NCI-H748 (cell line): ENCODE results near the gene GLDN.

ENCODE experiments used
- DNase-seq: peaks from one replicate; lab custom pipeline; 2025; ENCODE audit not compliant: unreplicated experiment; lab: John Stamatoyannopoulos, UW

The GLDN gene

DNA sequence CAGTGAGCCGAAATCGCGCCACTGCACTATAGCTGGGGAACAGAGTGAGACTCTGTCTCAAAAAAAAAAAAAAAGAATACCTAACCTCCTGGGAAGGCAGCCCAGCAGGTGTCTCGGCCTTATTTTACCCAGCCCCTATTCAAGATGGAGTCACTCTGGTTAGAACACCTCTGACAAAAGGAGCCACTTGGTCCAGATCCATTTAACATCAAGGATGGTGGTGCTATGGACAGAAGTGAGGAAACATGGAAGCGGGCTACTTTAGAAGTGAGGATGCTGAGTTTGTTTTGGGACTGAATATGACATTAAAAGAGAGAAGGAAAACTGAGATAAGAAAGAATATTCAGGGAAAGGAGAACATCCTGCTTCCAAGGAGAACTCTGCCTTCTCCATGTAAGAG lies 14.7 kb downstream of the GLDN start:
- DNase-seq = no peak

DNA sequence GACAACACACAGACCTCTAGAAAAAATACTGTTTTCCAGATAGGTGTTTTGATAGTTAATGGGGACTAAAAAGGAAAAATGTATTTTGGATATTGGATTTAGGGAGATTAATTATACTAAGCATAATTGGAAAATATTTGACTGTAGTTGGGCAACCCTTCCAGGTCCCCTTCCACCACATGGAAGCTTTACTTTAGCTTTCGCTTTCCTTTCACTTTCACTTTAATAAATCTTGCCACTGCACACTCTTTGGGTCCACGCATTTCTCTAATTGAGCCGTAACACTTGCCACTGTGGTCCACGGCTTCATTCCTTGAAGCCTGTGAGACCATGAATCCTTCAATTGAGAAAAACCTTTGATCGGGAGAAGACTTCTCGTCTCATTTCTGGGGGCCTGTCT lies 15.5 kb downstream of the GLDN start:
- DNase-seq = no peak

DNA sequence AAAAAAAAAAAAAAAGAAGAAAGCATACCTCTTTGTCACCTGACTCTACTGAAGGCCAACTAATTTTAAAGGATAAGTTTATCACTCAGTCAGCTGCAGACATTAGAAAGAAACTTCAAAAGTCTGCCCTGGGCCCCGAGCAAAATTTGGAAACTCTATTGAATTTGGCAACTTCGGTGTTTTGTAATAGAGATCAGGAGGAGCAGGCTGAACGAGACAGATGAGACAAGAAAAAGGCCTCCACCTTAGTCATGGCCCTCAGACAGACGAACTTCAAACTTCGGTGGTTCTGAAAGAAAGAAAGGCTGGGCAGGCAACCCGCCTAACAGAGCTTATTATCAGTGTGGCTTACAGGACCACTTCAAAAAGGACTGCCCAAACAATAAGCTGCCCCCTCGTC lies 18.5 kb downstream of the GLDN start:
- DNase-seq = no peak

DNA sequence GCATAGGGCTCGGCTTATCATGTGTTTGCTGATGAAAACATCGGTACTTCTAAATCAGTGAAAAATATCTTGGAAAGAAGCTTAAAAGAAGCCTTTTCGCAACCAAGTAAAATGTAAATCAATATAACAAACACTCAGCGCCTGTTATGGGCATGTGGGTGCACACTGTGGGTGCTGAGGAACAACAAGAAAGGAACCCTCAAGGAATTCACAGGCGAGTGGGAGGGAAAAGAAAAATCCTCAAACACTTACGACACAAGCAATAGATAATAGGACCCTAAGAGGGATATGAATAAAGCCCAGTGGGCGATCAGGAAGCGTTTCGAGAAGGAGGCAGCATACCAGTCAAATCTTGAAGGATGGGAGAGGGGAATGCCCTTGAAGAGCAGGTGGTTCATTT lies 21.9 kb downstream of the GLDN start:
- DNase-seq = no peak

DNA sequence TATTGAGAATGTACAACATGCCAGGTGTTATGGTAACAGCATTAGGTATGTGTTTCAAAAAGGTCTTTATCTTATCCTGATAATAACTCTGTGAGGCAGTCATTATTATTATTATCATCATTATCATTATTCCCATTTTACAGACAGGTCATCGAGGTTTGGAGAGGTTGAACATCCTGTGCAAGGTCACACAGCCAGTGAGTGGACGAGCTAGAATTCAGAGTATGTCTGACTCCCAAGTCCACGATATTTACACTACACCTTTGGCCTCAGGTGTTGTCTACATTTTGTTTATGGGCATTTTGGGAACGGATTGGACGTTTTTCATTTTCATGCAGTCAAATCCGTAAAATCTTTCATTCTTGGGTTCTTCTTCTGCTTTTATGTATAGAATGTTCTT lies 24.0 kb downstream of the GLDN start:
- no peak for DNase-seq

DNA sequence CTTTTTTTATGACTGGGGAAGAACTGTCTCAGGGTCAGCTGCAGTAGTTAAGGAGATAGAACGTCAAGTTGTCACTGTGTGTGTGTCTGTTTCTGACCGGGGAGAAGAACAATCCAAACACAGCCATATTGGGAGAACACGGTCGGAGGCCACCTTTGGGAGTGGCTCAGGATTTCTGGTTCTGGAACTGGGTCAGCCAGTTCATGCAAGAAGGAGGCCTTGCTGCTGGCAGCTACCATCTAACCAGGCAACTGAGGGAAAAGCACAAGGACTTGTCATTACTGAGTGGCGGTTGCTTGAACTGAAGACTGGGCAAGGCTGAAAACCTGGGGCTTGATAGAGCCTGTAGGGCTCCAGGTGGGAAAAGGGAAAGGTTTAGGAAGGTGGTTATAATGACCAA lies 24.6 kb downstream of the GLDN start:
- DNase-seq = no peak

DNA sequence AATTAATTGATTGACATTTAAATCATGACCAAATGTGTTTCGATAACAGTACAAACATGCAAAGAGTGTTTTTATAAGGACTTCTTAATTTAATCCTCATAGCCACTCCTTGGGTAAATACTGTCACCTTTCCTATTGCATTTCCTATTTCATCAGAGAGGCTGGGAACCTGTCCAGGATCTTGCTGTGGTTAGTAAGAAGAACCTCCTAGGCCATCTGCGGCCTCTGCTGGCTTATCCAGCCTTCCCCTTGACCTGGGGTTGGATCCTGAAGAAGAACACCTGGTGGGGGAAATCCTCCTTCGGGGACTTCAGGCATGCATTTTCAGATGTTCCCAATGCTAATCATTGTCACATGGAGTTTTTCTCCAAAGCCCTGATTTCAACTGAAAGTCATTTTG lies 25.5 kb downstream of the GLDN start:
- DNase-seq = peak; percentile 33

DNA sequence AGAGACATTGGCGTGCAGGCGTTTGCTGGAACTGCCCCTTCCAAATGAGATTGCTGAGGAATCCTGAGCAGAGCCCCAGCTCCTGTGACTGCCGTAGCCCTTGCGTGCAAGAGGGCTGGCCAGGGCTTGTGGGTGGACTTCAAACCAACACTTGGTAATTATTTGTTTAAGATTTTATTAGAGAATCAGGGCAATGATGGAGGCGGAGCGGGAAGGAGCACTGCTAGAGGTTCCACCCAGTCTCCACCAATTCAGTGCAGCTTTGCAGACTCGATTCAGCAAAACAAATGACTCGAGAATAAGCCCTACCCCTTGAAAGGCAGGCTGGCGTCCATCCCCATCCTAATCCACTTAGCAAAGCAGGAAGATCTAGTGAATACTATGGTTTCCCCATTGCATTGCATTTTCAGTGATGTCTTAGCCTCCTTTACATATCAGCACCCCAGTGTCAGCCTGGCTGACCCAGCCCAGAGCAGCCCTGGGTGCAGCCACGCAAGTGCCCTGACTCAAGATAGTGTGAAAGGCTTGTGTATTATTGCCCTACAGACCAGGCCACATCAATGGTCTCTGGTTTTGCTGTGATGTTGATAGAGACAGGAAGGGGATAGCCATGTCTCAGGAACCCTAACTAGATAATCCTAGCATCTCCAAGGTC lies 26.0 kb downstream of the GLDN start:
- no peak for DNase-seq

DNA sequence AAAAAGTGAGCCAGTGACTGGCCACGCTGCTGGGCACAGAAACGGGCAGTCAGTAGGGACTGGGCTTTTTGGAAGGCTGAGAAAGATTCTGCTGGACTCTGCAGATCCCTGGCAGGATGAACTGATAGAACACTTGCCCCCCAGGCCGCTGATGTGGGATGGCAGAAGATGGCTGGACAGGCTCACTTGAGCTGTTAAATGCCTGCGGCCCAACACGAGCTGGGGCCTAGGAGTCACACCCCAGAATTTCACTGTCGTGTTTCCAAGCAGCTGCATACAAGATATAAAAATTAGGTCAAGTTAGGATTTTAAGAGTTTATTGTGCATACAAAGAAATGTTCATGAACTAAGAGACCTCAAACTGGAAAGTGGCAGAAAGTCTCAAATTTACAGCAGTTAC lies 26.9 kb downstream of the GLDN start:
- DNase-seq = no peak

DNA sequence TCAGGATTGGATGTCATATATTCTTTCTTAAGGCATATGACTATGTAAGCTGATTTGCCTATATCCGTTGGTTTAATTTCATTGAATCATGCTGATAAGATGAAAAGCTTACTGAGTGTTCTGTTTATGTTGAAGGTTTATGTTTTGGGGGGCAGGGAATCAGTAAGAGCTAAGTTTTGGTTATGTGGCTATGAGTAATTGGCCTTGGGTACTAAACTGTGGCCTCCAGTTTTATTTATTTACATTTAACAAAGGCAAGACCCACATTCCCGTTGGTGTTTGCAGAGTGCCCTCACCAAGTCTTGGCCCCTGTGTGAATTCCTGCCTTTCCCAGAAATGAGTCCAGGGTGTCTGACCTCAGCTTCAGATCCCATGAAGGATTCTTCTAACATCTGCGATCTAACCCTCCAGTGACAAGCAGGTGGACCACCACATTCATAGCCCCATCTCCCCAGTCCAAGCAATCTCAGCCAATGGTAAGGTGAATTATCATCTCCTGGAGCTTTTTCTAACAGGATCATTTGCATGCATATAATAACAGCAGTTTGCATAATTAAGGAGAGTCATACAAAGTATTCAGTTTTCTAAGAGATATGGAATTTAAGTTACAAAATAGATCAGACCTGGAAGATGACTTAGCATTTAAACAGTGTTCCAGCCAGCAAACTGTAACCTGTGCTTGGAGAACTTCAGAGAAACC lies 27.4 kb downstream of the GLDN start:
- no peak for DNase-seq

DNA sequence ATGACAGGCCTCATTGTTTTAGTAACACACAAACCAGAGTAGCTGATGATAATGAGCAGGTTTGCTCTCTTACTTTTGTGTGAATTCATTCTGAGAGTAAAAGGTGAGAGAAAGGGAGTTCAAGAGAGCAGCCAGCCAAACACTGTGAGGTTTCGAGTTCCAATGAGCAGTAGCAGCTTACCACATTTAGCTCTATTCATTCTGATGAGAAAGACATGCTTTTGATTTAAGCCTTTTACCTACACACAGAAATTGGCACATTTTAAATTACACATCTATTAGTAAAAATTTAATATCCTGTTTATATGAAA lies 28.0 kb downstream of the GLDN start:
- DNase-seq = no peak

DNA sequence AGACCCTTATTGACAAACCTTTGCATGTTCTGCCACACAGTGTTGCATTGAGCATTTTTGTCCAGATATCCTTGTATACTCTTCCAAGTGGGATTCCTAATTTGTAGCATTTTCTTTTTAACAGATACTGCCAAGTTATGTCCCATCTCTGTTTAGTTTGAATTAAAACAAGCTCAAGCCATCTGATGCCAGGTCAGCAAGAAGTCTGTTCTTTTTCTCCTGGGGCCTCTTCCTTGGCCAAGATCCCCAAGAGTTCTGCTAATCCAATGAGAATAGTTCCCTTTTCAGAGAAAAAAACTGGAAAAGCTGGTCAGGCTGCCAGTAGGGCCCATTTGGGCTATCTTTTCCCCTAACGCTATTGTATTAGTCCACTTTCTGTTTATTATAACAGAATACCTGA lies 29.8 kb downstream of the GLDN start:
- no peak for DNase-seq

DNA sequence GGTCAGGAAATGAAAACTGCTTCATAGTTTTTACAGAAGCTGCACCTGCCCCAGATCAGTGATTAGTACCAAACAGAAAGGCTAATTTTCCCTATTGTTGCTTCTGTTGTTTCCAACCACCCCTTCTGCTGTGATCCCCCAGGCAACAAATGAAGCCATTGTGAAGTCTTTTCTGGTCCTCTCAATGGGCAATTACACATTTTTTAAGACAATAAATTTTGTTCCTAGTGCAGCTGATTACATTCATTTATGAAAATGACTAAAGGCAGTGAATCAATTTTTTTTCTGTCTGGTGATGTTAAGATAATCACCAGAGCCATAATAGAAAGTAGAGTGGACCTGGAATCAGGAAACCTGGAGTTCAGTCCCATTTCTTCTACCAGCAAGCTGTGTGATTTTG lies 32.7 kb downstream of the GLDN start:
- peak; percentile 96 for DNase-seq

DNA sequence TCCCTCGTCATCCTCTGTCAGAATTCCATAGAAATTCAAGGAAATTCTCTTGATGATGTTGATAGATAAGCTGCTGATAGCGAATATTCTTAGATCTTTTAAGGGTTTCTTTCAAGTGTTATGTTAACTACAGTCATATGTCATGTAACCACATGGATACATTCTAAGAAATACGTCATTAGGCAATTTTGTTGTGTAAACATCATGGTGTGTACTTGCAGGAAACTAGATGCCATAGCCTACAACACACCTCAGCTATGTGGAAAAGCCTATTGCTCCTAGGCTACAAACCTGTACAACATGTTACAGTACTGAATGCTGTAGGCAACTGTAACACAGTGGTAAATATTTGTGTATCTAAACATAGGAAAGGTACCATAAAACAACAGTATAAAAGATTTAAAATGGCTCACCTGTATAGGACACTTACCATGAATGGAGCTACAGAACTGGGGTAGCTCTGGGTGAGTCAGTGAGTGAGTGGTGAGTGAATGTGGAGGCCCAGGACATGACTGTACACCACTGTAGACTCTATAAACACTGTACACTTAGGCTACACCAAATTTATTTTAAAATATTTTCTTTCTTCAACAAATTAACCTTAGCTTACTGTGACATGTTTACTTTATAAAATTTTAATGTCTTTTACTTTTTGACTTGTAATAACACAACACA lies 34.6 kb downstream of the GLDN start:
- peak; percentile 68 for DNase-seq

DNA sequence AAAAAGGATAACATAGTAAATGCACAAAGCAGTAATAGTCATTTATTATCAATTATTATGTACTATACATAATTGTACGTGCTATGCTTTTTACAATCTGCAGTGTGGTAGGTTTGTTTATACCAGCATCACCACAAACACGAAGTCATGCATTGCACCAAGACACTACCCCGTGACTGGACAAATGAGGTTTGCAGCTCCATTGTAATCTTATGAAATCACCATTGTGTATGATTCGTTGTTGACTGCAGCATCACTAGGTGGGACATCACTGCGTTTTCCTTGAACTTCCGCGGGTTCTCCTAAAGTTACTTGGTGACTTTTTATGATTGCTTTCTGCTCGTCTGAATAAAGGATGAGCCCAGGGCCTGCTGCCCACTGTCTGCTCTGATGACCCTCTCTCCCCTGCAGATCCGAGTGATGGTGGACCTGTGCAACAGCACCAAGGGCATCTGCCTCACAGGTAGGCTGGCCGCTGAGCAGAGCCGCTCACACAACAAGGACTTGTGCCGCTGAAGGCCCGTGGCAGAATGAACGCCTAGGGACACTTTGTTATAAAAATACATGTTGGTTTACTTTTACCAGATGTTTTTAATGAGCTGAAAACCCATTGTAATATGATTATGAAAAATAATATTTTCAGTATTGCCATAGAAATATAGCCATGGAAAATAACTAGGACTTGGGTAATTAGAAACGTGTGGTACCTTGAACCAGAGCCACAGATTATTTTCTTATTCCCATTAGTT lies 35.8 kb downstream of the GLDN start:
- no peak for DNase-seq

DNA sequence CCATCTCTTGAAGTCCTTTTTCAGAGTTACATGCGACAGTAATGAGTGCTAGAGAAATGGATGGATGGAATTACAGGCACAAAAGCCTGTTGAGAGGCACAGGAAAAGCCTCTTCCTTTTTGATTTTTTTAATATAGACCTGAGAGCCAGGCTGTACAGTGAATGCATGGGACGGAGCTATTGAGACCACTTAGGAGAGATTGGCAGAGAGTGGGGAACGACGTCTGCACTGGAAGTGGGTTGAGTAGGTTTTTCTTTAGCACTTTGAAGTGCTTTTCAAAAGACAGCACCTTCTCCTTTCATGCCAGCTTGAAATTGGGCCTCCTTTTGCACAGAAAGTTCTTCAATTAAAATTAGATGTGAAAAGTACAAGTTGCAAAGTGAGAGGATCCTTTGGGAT lies 37.0 kb downstream of the GLDN start:
- DNase-seq = no peak

DNA sequence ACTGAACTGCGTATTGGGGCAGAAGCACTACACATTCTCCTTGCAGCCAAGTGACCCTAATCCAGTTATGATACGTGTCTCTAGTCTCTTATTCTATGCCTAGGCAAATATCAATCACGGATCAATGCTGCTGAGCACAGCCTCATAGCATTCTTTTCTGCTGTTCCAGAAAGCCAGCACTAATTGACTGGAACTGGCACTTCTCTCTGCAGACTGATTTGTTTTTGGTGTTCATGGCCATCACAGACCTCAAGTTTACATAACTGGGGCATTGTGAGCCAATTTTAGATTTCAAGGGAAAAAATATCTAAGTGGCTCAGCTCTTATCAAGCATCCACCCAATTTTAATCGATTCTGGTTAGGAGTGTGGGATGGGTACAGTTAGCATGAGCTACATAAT lies 37.9 kb downstream of the GLDN start:
- no peak for DNase-seq

DNA sequence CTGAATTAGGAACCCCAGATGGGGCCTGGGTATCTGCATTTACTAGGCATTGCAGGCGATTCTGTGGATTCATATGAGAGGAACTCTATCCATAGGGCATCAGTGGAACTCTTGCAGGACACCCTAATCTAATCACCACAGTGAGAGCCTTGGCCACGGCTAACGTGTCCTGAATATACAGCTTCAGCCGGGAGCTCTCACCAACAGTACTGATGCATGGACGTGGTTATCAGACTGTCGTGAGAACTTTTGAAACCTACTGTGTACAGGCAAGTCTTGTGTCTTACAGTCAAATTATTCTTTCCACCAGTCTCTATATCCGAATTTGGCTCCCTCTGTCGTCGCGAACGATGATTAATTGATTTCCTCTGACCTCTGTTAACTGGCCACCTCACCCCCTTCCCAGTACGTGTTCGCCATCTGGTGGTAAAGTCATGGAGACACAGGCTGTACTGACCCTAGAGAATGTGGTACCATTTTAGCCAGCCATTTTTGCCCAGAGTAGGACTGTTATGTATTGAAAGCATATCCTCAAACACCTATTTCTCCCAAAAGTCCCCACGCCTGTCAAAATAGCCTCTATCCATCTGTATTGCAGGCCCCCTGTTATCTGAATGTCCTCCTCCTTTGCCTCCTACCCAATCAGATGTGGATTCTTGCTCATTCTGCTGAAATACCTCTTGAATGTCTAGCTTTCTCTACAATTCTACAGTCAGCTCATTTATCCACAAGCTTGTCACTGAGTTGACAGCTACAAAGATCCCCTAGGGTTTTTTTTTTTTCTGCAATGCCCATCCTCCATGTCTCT lies 39.7 kb downstream of the GLDN start:
- peak; percentile 82 for DNase-seq

DNA sequence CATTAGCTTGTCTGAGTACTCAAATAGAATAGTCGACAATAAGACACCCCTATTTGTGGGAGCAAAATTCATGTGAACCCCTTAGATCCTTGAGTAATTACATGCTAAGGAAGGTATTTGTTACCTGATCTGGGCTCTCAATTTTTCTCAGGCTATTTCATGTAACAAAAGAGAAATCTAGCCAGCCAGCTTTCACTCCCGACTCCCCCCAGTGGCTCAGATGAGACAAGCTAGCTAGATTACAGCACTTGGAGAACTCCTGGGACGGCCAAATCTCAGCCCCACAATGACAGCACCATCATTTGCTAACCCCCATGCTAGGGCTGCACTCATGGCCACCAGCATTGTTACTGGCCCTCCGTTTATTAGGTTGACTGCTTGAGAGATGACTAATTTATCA lies 41.3 kb downstream of the GLDN start:
- DNase-seq = peak; percentile 37

DNA sequence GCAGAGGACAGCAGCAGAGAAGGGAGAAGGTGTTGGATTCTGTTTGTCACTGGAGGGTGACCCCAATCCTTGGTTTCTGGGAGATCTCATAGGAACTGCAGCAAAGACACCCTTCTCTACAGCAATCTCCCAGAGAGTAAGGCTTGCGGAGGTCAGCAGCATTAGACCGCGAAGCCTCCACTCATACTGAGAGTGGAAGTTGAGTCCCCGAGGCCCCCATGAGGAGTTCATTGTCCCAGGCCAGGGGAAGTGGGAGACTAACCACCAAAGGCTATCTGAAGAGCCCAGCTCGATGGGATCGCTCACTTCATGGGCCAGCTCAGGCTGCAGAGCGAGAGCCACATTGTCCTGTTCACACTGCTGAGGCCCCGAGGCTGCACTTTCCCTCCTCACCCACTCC lies 44.6 kb downstream of the GLDN start:
- DNase-seq = no peak

DNA sequence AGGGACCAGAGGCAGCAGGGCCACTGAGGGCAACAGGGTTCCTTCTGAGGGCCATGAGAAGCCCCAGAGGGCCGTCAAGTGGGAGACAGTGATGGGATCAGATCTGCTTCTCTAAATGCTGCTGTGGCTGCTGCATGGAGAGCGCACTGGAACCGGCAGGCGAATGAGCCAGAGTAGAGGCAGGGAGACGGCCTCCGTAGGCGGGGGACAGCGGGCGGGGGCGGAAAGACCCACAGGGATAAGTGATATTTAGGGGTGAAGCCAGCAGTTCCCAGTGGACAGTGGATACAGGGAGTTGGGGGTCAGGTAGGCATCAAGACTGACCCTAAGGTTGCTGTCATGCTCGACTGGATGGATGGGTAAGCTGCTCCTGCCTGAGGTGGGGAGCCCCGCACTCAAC lies 45.0 kb downstream of the GLDN start:
- DNase-seq = no peak
